Activated B cell treated with CpG ODN at 0.5 μM for 24 hours (primary cell): ENCODE measurements around the gene DNAJC27. TPM values are rescaled to one million over a fixed set of nuclear protein-coding genes. Genes with fewer than 3 reads are reported as not detected.

Experiments used
- ATAC-seq: fragments of 200-7000 bp; cut with Tn5 transposase; one replicate; pipeline ENCODE4 v1.10.0; 2021; ENCODE audit warnings: low read depth, mild to moderate bottlenecking, moderate library complexity
- CTCF ChIA-PET: fragments of 350-600 bp; sonication (Branson Sonifier 250); formaldehyde crosslinking; loops from one replicate; lab custom pipeline; 2021; ENCODE audit warnings: antibody characterized with exemption; lab: Charles Lee
- POLR2A ChIA-PET: fragments of 350-600 bp; sonication (Branson Sonifier 250); formaldehyde crosslinking; loops from one replicate; lab custom pipeline; 2021; ENCODE audit warnings: antibody characterized with exemption; lab: Charles Lee
- DNase-seq: peaks from one replicate; pipeline ENCODE4 v3.0.0; 2022
- H3K27ac Mint-ChIP-seq: one replicate; pipeline ENCODE4 v1.8.0; 2020; ENCODE audit warnings: mixed read lengths
- H3K27me3 Mint-ChIP-seq: one replicate; pipeline ENCODE4 v1.8.0; 2021; ENCODE audit warnings: mixed read lengths
- H3K36me3 Mint-ChIP-seq: one replicate; pipeline ENCODE4 v1.8.0; 2021; ENCODE audit warnings: low read depth, mixed read lengths
- H3K4me1 Mint-ChIP-seq: one replicate; pipeline ENCODE4 v1.8.0; 2021; ENCODE audit warnings: mixed read lengths
- H3K4me3 Mint-ChIP-seq: one replicate; pipeline ENCODE4 v1.8.0; 2020; ENCODE audit warnings: mild to moderate bottlenecking, mixed read lengths
- H3K9me3 Mint-ChIP-seq: one replicate; pipeline ENCODE4 v1.8.0; 2020; ENCODE audit warnings: mixed read lengths
- intact Hi-C: fragments of 100-400 bp; cut with micrococcal nuclease; formaldehyde crosslinking; loops from one replicate; pipeline ENCODE4 v1.15.1; 2024
- total RNA-seq: library from RNA; stranded (reverse); gene quantifications from 2 replicates; pipeline ENCODE4 v1.2.3, GENCODE V29; 2022
- TF ChIP-seq, protein P1 (sequence below): fragments of 200-600 bp; IDR thresholded peaks from one replicate; pipeline ENCODE4 v1.8.0; 2022; ENCODE audit warnings: antibody characterized with exemption, mild to moderate bottlenecking

DNAJC27 gene
- total RNA-seq, 1 donor from 2014 or later = 9.7 TPM

DNA sequence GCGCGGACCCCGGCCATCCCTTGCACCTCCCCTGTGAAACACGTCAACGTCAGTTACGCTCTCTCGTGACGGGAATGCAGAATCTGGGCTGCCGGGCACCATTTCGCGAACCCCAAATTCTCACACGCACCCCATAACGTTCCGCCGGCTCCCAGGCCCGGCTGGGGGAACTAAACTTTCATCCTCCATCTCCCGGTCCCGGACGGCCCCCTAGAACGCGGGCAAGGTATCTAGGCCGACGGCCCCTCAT lies 544 bp downstream of the DNAJC27 start:
- ATAC-seq = peak; percentile 0
- CTCF ChIA-PET = no interaction called here
- no peaks in the 10 kb centered on the region for H3K27me3 Mint-ChIP-seq

DNA sequence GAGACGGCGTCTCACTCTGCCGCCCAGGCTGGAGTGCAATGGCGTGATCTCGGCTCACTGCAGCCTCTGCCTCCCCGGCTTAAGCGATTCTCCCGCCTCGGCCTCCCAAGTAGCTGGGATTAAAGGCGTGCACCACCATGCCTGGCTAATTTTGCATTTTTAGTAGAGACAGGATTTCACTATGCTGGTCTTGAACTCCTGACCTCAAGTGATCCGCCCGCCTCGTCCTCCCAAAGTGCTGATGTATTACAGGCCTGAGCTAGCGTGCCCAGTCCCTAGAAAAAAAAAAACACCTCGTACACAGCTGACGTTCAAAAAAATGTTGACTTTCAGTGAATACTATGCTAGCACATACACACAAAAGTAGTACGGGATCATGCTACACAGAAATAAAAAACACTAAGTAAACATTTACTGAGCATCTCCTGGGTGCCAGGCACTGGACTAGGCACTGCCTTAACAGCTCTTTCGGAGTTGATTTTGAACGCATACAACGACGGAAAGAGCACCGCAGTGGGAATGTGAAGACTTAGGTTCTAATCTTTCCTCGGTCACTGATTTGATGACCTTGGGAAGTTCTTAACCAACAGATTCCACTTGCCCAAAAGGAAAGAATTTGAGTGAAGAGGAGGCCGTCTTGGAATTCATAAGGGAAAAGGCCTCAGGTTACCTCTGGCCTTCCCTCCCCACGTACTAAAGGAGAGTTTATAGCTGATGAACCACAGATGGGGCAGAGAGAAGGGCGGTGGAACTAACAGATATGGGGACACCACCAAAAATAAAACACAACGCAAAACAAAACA lies 1.1 kb downstream of the DNAJC27 start:
- H3K27me3 Mint-ChIP-seq = no peaks in the 10 kb centered on the region
- H3K27ac Mint-ChIP-seq = peak overlapping the region; percentile 100
- no peak for ATAC-seq
- H3K36me3 Mint-ChIP-seq = peaks cover 27% of the 10 kb centered on the region
- no peaks in the 10 kb centered on the region for H3K9me3 Mint-ChIP-seq
- no peak for DNase-seq
- ChIA-PET POLR2A (interaction anchor here (0.5 to 1.1 kb wide), 3 partner anchors 13 to 156 kb away, joined by 3 to 6 read pairs (median 5); no protein-coding TSS in a partner anchor), CTCF (no interaction called here)
- H3K4me3 Mint-ChIP-seq = peak overlapping the region; percentile 96
- intact Hi-C loops = loop anchor here (2.0 to 5.0 kb wide), 7 partner anchors 83 to 1062 kb away; partner anchors contain the start of genes ASXL2 and NCOA1
- TF ChIP-seq, protein P1, sequence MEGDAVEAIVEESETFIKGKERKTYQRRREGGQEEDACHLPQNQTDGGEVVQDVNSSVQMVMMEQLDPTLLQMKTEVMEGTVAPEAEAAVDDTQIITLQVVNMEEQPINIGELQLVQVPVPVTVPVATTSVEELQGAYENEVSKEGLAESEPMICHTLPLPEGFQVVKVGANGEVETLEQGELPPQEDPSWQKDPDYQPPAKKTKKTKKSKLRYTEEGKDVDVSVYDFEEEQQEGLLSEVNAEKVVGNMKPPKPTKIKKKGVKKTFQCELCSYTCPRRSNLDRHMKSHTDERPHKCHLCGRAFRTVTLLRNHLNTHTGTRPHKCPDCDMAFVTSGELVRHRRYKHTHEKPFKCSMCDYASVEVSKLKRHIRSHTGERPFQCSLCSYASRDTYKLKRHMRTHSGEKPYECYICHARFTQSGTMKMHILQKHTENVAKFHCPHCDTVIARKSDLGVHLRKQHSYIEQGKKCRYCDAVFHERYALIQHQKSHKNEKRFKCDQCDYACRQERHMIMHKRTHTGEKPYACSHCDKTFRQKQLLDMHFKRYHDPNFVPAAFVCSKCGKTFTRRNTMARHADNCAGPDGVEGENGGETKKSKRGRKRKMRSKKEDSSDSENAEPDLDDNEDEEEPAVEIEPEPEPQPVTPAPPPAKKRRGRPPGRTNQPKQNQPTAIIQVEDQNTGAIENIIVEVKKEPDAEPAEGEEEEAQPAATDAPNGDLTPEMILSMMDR = no peak
- H3K4me1 Mint-ChIP-seq = peaks cover 21% of the 10 kb centered on the region

More for the DNA sequence above, 544 bp downstream of the DNAJC27 start:
- no peak for DNase-seq
- intact Hi-C loops = loop anchor here (2.0 to 5.0 kb wide), 7 partner anchors 84 to 1062 kb away; partner anchors contain the start of genes ASXL2 and NCOA1
- Mint-ChIP-seq H3K4me3 (peak overlapping the region; percentile 96), H3K9me3 (no peaks in the 10 kb centered on the region), H3K36me3 (peaks cover 22% of the 10 kb centered on the region), H3K4me1 (peaks cover 21% of the 10 kb centered on the region), H3K27ac (peak overlapping the region; percentile 100)
- POLR2A ChIA-PET = interaction anchor here (0.5 kb wide), 1 partner anchor 1094 kb away, joined by 3 read pairs; no protein-coding TSS in a partner anchor
- TF ChIP-seq, protein P1 = no peak

DNA sequence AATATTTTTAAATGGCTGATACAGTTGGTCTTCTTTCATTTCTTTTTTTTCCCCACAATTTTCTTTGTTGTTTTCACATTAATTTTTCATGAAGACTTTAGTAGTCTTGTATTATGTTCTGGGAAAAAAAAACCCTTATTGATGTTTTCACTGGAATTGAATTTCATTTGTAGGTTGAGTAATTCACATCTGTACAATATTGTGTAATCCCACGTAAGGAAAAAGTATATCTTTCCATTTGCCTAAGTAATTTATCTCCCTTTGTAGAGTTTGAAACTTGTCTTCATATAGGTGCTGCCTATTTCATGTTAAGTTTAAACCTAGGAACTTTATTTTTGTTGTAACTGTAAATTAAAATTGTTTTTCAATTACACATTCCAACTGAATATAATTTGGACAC lies 2.0 kb downstream of the DNAJC27 start:
- Mint-ChIP-seq H3K36me3 (peaks cover 31% of the 10 kb centered on the region), H3K9me3 (no peaks in the 10 kb centered on the region), H3K4me3 (no peak overlapping the region), H3K4me1 (peaks cover 21% of the 10 kb centered on the region), H3K27me3 (no peaks in the 10 kb centered on the region), H3K27ac (no peak overlapping the region)
- intact Hi-C loops = loop anchor here (2.0 to 5.0 kb wide), 7 partner anchors 82 to 1063 kb away; partner anchors contain the start of genes ASXL2 and NCOA1
- POLR2A ChIA-PET = interaction anchor here (0.6 to 1.1 kb wide), 2 partner anchors 12 to 46 kb away, joined by 3 to 6 read pairs; no protein-coding TSS in a partner anchor
- CTCF ChIA-PET = no interaction called here
- TF ChIP-seq, protein P1 = no peak
- no peak for DNase-seq
- no peak for ATAC-seq

DNA sequence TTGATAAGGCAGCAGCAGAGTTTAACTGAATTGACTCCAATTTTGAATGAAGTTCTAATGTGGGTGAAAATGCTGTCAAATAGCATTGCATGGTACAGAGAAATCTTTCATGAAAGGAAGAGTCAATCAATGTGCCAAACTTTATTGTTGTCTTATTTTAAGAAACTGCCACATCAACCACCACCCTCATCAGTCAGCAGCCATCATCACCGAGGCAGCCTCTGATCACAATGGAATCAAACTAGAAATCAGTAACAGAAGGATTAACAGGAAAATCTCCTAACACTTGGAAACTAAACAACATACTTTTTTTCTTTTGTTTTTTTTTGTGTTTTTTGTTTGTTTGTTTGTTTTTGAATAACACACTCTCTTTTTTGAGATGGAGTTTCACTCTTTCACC lies 9.9 kb downstream of the DNAJC27 start:
- DNase-seq (no peak), ATAC-seq (no peak)
- Mint-ChIP-seq H3K27ac (no peak overlapping the region), H3K36me3 (peaks cover 87% of the 10 kb centered on the region), H3K27me3 (no peaks in the 10 kb centered on the region), H3K9me3 (no peaks in the 10 kb centered on the region), H3K4me1 (no peaks in the 10 kb centered on the region), H3K4me3 (no peak overlapping the region)
- intact Hi-C loops = no loop called here
- ChIA-PET POLR2A (no interaction called here), CTCF (no interaction called here)
- TF ChIP-seq, protein P1 = no peak

DNA sequence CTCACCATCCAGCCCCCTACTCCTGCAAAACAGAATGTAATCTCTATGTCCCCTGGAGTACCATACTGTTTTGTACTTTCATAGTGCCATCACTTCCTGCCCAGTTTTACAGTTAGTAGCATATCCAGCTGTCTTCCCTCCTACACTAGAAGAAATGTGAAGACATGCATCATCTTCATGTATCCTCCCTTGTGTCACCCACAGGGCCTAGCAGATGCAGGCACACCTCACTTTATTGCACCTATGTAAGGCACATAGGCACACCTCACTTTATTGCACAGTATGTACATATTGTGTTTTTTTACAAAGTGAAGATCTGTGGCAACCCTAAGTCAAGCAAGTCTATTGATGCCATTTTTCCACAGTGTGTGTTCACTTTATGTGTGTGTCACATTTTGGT lies 12.0 kb downstream of the DNAJC27 start:
- Mint-ChIP-seq H3K27me3 (no peaks in the 10 kb centered on the region), H3K9me3 (peaks cover 10% of the 10 kb centered on the region), H3K4me1 (no peaks in the 10 kb centered on the region), H3K27ac (no peak overlapping the region), H3K4me3 (no peak overlapping the region), H3K36me3 (peaks cover 93% of the 10 kb centered on the region)
- TF ChIP-seq, protein P1 = no peak
- no peak for ATAC-seq
- POLR2A ChIA-PET = no interaction called here
- intact Hi-C loops = no loop called here
- CTCF ChIA-PET = interaction anchor here (1.0 kb wide), 1 partner anchor 236 kb away, joined by 3 read pairs; no protein-coding TSS in a partner anchor
- no peak for DNase-seq
